Left renal cortex interstitium (tissue), 4 donors: ENCODE measurements around the gene TXK. TPM values are rescaled to one million over a fixed set of nuclear protein-coding genes. Genes with fewer than 3 reads are reported as not detected.
"Not testable (repeated sequence)": the region's sequence is repeated elsewhere in the genome, so short reads cannot be mapped to it uniquely, and the experiment has no call there.

ENCODE experiments used
- DNase-seq, 4 donors: peaks; one replicate each; pipeline ENCODE4 v3.0.0-alpha.2; 2013; ENCODE audit warnings: low read depth in 4 of 4, low spot score in 2 of 4, missing footprints in 1 of 4
- polyA plus RNA-seq, 4 donors: library from polyadenylated mRNA; unstranded; fragments of 120-200 nt; gene quantifications; one replicate each; pipeline ENCODE4 v1.2.1, GENCODE V29; 2013; ENCODE audit not compliant: insufficient read length in 4 of 4

Gene TXK
- 1 to 10 TPM; 1.3 to 3.9 (median 2.5) TPM for polyA plus RNA-seq

DNA sequence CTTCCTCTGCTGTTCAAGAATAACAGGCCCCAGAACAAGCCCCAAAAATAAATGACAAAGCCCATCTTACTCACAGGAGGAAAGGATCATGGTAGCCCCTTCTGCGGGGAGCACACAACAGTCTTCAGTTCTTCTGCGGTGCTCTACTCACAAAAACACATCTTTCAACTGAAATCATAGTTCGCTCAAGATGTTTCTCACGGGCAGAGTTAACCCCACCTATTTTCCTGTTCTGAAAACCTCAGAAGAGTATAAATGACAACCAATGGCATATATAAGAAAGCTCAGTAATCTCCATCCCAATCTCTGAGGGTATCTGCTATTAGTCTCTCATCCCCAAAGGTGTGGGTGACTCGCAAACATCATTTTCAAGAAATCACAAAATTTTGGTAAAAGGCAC, at the start of gene TXK:
Gene TXK, minus strand, starts transcription at position 170 of the 400 bp plus-strand sequence. Its CDS starts 80 bp downstream, at position 90.
- DNase-seq: no peak

DNA sequence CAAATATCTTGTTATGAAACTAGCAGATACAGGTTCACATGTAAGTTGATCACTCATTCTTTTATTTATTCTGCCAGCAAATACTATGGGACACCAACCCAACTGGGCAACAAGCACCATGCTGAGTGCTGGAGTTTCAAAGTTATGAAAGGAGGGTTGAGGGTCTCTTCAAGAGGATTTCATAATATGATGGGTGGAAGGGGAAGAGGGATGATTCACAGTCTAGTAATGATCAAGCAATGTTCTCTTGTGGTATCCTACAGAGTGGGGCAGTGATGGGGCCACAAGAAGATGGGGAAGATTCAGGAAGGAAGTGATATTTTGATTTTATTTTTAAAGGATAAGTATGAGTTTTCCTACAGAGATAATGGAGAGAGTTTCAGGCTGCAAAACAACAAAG, 46.2 kb upstream of the TXK start:
- DNase-seq: no peak

DNA sequence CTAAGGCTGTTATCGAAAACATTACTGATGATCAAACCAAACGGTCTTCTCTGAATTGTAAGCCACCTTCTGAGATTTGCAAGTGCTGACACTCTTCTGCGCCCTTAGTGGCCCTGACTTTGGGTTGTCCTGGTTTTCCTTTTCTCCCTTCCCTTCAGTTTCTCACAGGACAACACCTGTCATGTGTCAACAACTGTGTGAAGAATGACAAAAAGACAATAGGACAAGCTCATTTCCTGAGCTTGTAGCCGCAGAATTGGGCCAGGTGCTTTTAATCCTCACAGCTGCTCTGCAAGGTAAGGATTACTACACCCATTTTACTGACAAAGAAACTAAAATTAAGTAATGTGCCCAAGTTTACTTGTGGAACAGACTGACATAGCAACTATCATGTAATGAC, 44.9 kb upstream of the TXK start:
- no peak for DNase-seq

DNA sequence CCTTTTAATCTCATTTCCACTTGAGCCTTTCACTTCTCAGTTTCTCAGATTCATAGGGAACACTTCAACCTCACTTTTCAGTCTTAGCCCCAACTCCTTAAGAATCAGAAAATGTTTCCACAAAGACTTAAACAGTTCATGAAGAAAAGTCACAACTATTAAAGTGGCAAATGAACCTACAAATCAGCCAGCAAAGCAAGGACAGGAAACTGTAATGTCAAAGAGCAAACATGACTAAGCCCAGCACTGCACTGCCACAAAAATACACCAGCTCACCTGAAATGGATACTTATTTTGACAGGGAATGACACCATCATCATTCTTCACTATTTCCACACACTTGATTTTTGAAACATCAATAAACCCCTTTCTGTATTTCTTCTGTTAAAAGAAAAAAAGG, 41.8 kb upstream of the TXK start:
- no peak for DNase-seq

DNA sequence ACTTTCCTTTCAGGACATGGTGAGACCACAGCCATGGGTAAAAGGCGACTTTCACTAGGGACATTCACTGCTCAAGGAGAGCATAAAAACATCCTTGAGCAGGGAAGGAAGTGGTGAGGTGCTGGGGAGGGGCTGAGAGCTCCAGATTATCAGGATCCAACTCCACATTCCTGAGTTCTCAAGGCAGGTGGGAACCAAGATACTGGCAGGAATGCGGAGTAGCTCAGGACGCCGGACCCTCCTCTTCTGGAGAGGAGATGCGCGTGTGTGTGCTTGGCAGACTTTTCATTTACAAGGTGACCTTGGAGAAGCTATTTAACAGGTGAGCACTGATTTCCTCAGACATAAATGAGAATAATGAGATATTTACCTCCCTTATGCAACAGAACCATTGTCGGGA, 41.3 kb upstream of the TXK start:
- DNase-seq: no peak

DNA sequence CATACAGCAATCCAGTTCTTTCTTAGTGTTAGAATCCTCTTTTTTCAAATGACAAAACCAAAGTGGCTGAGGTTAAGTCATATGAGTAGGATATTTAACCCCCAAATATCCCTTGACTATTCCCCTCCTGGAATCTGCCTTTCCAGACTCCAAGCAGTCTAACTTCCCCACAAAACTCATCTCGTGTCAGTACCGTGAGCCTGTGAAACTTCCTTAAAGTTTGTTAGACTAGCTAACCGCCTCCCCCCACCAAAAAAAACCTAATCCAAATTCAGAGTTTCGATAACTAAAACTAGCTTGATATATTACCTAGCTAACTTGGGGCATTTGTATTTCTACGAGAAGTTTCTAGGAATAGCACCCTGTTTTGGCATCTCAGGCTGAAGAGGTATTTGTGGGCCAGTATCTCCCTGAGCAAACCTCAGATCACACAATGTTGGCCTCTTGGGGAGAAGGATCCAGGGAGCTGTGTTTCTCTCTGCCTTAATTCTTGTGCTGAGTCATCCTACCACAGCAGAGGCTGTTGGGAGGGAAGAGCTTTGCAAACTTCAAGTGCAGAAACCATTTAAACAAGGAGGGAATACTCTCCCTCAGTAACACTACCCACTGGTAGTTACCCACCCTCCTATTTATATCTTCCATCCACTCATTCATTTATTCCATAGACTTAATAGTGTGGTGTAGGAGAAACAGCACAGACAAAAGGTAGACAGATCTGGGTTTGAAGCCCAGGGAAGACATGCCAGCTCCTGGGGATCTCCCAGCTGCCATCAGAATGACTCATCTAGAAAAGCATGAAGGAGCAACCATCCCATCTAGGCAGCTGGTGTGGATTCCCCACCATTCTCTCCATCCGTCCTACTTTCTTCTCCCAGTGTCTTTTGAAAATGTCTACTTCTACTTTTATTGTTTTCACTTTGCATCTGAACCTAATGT, 39.3 kb upstream of the TXK start:
- DNase-seq: no peak

DNA sequence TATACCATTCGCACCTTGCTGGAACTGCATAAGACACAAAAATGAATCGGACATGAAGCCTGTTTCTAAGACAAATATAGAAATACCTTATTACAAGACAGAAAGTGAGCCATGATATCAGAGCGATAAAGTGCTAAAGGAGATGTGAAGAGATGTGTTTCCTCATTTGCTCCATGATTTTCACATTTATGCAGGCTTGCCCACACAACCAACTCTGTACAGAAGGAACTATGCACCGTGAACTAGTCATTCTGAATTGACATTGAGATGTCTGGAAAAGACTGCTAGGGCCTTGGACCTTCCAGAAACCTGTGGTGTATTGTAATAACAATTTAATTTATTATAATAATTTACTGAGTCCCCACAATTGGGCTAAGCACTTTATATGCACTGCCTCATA, 38.6 kb upstream of the TXK start:
- DNase-seq: no peak

DNA sequence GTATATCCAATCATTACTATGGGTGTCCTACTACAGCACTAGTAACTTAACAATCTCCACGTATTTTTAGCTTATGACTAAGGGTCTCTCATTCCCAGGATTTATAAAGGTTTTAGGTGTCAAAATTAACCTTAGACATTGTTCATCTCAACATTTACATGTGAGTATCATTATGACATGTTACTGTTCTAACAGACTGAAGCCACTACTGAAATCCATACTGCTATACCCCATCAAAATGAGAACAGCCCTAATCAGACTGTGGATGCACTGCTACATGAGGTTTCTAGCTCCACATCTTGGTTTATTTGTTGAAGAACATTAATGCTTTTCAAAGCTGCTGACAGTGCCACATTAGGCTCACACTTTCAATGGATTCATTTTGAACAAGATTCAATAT, 35.6 kb upstream of the TXK start:
- no peak for DNase-seq

DNA sequence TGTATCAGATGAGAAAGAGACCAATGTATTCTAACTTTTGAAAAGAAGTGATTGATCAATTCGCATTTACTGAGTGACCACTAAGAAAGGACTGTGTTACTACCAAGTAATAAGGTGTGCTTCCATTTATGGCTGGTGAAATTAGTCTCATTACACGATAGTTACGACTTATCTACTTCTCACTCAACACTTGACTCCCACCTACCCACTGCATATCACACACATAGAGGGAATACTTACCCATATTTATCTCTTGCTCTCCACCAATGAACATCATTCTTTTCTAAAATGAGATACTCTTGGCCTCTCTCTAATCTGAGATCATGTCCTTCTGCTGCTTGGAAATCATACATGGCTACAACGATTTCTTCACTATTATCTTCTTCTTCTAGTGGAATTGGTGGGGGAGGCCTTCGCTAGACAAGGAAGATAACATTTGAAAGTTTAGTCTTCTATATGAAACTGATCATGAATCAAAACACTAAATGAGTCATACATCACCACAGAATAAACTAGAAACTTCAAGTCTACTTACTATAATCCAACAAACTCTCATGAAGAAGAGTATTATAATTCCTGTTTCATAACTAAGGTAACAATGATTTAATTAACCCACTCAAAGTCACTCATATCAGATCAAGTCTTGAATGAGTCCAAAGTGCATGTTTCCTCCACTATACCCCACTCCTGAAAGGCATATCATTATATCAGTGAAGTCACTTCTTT, 33.7 kb upstream of the TXK start:
- DNase-seq: no peak

DNA sequence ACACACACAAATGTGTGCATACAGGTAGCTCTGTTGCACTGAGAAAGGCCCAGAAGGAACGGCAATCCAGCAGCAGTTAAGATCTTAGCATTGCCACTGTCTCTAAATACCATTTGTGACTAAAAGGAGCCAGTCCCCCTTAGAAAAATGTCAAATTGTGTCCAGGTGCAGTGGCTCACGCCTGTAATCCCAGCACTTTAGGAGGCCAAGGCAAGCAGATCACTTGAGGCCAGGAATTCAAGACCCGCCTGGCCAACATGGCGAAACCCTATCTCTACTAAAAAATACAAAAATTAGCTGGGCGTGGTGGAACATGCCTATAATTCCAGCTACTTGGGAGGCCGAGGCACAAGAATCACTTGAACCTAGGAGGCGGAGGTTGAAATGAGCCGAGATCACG, 30.5 kb upstream of the TXK start:
- not testable (repeated sequence) for DNase-seq

DNA sequence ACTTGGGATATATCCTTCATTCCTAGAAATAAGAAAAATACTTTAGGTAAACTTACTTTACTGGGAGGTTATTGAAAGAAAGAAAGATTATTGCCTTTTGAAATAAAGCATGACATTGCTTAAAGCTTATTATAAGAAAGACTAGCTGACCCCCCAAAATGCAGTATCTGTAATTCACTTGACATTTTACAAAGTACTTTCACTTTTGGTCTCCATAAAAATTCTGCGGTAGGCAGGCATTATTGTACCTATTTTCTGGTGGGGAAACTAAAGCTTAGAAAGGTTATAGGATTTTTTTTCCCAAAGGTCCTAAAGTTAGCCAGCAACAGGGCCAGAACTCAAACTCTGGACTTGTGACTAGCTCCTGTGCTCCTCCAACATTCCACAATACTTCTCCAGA, 29.7 kb upstream of the TXK start:
- DNase-seq: no peak

DNA sequence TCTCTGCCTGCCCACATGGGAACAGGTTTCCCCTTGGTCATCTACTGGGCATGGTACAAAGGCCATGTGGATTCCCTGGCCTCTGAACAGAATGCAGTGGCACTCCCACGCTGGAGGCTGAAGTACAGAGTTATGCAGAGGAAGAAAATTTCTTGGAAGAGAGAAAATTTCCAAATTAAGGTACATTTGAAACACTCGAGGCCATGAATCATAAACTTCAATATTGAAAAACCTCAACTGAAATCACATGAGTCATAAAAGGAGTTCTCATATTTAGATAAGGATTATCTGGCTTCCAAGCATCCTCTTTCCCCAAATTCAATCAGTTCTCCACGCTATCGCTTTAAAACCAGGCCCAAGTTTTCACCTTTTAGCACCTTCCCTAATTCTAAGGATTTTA, 28.1 kb upstream of the TXK start:
- DNase-seq: no peak

DNA sequence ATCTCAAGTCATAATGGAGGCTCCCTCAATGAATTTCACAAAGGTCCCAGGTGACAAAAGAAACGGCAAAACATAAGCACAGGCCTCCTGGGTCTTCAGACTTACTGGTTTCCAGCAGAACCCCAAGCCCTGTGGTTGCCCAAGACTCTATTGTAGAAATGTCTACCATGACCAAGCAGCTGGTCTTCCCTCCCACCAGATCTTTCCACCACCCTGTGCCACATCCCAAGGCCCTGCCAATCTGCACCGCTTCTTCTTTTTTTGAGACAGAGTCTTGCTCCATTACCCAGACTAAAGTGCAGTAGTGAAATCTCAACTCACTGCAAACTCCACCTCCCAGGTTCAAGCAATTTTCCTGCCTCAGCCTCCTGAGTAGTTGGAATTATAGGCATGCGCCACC, 23.2 kb upstream of the TXK start:
- no peak for DNase-seq

DNA sequence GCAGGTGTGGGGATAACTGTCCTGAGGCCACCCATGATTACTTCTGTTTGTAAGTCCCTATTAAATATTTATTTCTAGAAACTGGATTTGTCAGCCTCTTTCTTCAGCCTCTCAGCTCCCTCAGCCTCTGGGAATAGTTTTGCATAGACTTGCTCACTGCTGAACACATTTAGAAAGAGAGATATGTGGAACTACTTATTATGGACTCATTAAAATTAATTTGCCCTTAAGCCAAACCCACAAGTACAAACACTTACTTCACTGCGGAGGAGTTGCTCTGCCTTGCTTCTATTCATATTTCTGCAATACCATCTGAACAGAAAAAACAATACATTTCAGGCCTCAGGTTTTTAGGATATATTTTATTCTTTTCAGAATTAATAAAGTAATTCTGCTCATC, 22.4 kb upstream of the TXK start:
- DNase-seq: no peak

DNA sequence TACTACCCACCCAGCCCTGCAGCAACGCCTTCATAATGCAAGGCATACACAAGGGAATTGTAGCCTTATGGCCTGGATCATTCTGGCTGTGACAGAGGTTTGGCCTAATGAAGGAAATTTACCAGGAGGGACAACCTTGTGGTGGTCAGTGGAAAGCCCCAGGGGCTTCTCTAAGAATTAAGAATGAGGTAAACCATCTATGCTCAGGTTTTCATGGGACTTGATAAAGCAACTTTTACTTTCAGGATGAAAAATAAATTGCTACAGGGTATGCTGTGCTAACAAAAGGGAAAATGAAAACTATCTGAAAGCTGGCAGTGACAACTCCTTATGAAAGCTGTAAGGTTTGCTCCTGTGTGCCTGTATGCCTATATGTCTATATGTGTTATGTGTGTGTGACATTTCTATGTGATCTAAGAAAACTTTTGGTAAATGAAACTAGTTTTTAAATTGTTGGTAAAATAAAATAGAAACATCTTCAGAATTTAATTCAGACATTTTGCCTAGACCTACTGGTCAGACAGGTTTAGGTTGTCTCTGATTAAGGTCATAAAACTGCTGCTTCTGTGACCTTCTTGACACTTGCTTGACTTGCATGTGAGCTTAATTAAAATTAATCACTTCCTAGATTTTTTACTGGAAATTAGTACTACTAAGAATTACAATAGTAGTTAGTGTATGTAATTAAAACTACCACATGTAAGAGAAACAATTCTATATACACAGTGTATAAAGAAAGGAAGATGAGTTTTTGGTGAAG, 19.9 kb upstream of the TXK start:
- DNase-seq: no peak

DNA sequence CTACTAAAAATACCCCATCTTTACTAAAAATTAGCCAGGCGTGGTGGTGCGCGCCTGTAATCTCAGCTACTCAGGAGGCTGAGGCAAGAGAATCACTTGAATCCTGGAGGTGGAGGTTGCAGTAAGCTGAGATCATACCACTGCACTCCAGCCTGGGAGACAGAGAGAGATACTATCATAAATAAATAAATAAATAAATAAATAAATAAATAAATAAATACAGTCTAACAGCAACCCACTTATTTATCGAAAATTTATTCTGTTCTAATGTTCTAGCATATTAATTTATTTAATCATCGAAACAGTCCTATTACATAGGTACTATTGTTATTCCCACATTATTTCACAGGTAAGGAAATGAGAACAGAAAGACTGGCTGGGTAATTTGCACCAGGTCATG, 18.2 kb upstream of the TXK start:
- DNase-seq: no peak

DNA sequence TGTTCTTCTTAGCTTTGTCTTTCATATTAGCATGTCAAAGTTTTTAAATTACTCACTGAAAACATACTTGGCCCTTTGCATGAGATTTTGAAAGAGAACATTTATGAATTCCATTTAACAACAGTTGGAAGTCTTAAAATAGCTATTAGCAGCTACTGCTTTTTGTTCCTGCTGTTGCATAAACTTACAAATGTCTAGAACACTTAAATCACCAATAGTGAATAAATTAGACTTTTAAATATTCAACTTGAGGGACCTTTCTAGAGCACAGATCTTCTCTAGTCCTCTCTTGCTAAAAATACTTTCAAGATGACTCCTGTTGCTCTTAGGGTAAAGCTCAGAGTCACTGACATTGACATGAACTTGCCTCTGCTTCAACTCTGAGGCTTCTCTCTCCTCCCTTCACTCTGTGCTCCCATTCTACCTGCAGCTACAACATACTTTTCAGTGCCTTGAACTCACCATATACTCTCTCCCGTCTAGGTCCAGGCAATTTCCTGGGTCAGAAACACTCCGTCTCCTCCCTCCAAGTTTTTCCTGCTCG, 15.8 kb upstream of the TXK start:
- DNase-seq: no peak

DNA sequence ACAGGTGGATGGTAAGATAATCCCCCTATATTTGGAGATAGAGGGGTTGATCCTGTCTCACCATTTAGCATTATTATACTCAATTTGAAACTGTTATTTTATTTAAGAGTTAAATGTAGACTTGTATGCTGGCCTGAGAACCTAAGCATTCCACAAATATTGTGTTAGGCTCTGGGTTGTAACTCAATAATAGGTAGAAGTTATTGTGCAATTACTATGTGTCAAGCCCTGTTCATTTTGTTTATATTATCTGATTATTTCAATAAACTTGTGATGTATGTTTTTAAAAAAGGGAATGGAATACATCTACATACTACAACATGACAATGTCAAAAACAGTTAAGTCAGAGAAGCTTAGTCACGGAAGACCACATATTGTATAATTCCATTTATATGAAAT, 13.6 kb upstream of the TXK start:
- no peak for DNase-seq

DNA sequence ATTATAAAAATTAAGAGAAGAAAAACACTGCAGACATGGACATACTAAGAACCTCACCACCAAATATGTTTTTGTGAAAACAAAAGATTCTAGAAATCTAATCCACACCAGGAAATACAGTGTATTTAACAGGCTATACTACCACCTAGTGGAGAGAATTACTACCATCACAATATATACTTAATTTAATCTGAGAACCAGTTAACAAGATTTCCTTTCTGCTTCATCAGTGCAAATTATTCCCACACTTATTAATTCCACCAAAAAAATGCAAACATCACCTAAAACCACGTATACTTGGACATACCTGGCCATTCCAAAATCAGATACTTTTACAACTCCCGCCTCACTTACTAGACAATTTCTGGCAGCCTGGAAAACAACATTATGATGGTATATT, 7.0 kb upstream of the TXK start:
- no peak for DNase-seq

DNA sequence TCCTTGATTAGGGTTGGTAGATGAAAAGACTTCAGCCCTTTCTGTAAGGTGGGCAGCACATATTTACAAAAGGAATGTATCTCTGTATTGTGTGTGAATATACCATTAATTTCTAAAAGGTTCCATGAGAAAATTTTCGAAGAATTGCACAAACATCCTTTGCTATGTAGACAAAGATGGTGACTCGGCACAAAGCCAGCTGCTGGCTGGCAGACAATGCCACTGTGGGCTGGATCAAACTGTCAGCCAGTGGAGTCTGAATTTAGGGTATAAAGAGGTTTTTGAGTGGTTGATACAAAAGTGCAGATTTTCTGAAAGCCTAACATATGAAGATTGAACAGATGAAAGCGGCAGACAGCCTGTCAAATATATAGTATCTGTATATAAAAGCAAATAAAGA, 5.6 kb upstream of the TXK start:
- DNase-seq: no peak

DNA sequence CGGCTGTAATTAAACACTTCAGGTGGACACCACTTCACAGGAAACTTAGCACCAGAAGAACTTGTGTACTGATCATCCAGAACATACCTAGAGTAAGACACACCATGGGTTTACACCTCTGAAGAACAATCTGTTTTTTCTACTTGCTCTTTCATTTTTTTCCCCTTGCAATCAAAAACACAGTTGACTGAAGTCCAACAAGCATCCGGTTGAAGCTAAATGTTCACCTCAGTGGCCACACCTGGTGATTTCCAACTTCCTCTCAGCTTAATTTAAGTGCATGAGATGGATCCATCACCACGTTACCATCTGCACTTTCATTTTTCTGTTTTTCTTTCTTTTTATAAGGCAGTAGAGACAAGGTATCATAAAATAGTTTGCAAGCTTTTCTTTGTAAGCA, 4.9 kb upstream of the TXK start:
- no peak for DNase-seq
